ENCODE results near the gene DDX47. TPM values are rescaled to one million over a fixed set of nuclear protein-coding genes. Genes with fewer than 3 reads are reported as not detected.

The DDX47 gene
- total RNA-seq, 4 donors from 2014 or later, result 49.2 to 66.7 (median 60.2) TPM

GRCh38 chr12:12810553-12811021 is 2.6 kb upstream of the DDX47 start:
- Histone ChIP-seq H3K27me3 (no peaks in the 10 kb centered on the region), H3K27ac (no peak overlapping the region), H3K4me1 (peaks cover 6 to 47% (median 9%) of the 10 kb centered on the region in 3 donors), H3K4me3 (no peak overlapping the region), H3K36me3 (peaks cover 0 to 5% of the 10 kb centered on the region in 2 donors), H3K9me3 (no peaks in the 10 kb centered on the region)
- TF ChIP-seq POLR2AphosphoS5 (IDR thresholded peaks at IDR 0.05) (no peak), EP300 (IDR thresholded peaks at IDR 0.05) (no peak), CTCF (IDR thresholded peaks at IDR 0.05) (no peak), POLR2A (IDR thresholded peaks at IDR 0.05) (no peak)
- ATAC-seq, result no peak
- 72 to 86% methylated on average over 6 to 8 of the region's 10 CpGs for WGBS, 2 donors (ENCODE audit: low coverage in 1 of 2)

DNA sequence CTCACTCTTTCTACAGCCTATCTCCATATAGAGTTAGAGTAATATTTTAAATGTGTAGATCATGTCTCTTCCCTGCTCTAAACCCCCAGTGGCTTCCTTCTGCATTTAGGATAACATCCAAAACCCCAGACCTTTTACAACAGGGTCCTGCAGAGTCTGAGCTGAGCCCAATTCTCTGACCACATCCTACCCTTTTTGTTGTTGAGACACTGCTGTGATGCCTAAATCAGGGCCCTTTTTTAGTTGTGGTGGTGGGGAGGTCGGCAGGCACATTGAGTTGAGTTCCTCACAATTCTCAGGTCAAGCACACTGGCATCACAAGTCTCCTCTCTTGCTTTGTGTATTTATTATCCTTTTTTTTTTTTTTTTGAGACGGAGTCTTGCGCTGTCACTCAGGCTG is 1.8 kb upstream of the DDX47 start:
- Histone ChIP-seq H3K4me1 (peaks cover 6 to 54% (median 9%) of the 10 kb centered on the region in 3 donors), H3K27me3 (no peaks in the 10 kb centered on the region), H3K36me3 (peaks cover 0 to 5% of the 10 kb centered on the region in 2 donors), H3K4me3 (no peak overlapping the region), H3K9me3 (no peaks in the 10 kb centered on the region), H3K27ac (no peak overlapping the region)
- WGBS, 2 donors (ENCODE audit: low coverage in 1 of 2), result 83 to 100% methylated on average over 1 to 3 of the region's 3 CpGs
- ATAC-seq, result no peak
- TF ChIP-seq POLR2AphosphoS5 (IDR thresholded peaks at IDR 0.05) (no peak), EP300 (IDR thresholded peaks at IDR 0.05) (no peak), CTCF (IDR thresholded peaks at IDR 0.05) (no peak), POLR2A (IDR thresholded peaks at IDR 0.05) (no peak)

DNA sequence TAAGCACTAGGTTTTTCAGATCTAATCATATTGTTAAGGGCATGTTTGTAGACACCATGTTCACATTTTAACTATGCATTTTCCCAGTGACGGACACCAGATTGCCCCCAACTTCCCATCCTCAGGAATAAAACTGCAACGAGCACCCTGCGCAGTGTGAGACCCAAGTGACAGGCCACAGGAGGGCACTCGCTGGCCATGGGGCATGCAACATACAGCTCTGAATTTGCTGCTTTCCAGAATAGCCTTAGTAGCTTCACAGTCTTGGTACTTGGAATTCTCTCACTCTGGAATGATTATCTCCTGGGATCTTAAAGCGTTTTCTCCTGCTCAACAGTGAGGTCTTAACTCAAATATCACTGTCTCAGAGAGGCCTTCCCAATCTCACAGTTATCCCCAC is 972 bp upstream of the DDX47 start:
- peaks cover 6 to 60% (median 9%) of the 10 kb centered on the region in 3 donors for H3K4me1 ChIP-seq

GRCh38 chr12:12812618-12813119 is 477 bp upstream of the DDX47 start:
- Histone ChIP-seq H3K4me3 (no peak overlapping the region), H3K36me3 (peaks cover 0 to 9% of the 10 kb centered on the region in 2 donors), H3K4me1 (peaks cover 6 to 55% (median 9%) of the 10 kb centered on the region in 3 donors), H3K9me3 (no peaks in the 10 kb centered on the region), H3K27me3 (no peaks in the 10 kb centered on the region), H3K27ac (peak overlapping the region in 3 of 4 donors; percentile 68 to 79 (median 76))
- WGBS, 2 donors (ENCODE audit: low coverage in 1 of 2), result 60 to 64% methylated on average over 9 to 11 of the region's 14 CpGs
- ATAC-seq, result no peak
- TF ChIP-seq EP300 (IDR thresholded peaks at IDR 0.05), result no peak
- TF ChIP-seq POLR2AphosphoS5 (IDR thresholded peaks at IDR 0.05), result no peak
- TF ChIP-seq POLR2A (IDR thresholded peaks at IDR 0.05), result no peak
- no peak for TF ChIP-seq CTCF (IDR thresholded peaks at IDR 0.05)

More for the DNA sequence above, 972 bp upstream of the DDX47 start:
- H3K27me3 ChIP-seq, result no peaks in the 10 kb centered on the region
- H3K9me3 ChIP-seq, result no peaks in the 10 kb centered on the region
- 91 to 93% methylated on average over 2 of the region's 5 CpGs for WGBS, 2 donors (ENCODE audit: low coverage in 1 of 2)
- no peak for TF ChIP-seq POLR2A (IDR thresholded peaks at IDR 0.05)
- TF ChIP-seq EP300 (IDR thresholded peaks at IDR 0.05), result no peak
- no peak for TF ChIP-seq POLR2AphosphoS5 (IDR thresholded peaks at IDR 0.05)
- no peak for TF ChIP-seq CTCF (IDR thresholded peaks at IDR 0.05)
- no peak overlapping the region for H3K27ac ChIP-seq
- no peak overlapping the region for H3K4me3 ChIP-seq
- no peak for ATAC-seq
- H3K36me3 ChIP-seq, result peaks cover 0 to 5% of the 10 kb centered on the region in 2 donors

DNA sequence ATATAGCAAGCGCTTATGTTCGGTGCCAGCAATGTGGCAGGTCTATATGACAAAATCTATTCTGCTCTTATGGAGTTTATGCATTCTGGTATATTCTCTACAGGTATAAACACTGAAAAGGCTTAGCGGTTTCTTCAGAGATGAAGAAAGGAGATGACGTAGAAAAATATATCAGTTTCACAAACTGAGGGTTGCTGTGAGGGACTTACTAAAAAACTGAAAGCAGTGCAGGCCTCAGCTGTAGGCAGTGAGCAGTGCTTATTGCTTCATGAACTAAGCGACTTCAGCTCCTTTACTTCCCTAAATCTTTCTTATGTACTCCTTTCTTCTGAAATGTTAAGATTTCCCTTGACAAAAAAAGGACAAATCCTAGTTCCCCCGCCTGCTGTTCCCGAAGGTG is 4.5 kb downstream of the DDX47 start:
- TF ChIP-seq CTCF (IDR thresholded peaks at IDR 0.05), result no peak
- no peak for TF ChIP-seq POLR2AphosphoS5 (IDR thresholded peaks at IDR 0.05)
- no peak for TF ChIP-seq POLR2A (IDR thresholded peaks at IDR 0.05)
- TF ChIP-seq EP300 (IDR thresholded peaks at IDR 0.05), result no peak
- peaks cover 0 to 36% of the 10 kb centered on the region in 2 donors for H3K36me3 ChIP-seq
- H3K4me3 ChIP-seq, result no peak overlapping the region
- H3K27me3 ChIP-seq, result no peaks in the 10 kb centered on the region
- peaks cover 13 to 65% (median 16%) of the 10 kb centered on the region in 3 donors for H3K4me1 ChIP-seq
- no peak overlapping the region for H3K27ac ChIP-seq
- ATAC-seq, result no peak
- no peaks in the 10 kb centered on the region for H3K9me3 ChIP-seq
- WGBS, 2 donors (ENCODE audit: low coverage in 1 of 2), result 93 to 97% methylated on average over 6 to 7 of the region's 7 CpGs

All from gastroesophageal sphincter (tissue), 4 donors.